Heart right ventricle (tissue), 16 donors: ENCODE results near the gene ARID2. TPM values are rescaled to one million over a fixed set of nuclear protein-coding genes. Genes with fewer than 3 reads are reported as not detected.

Source experiments
- ATAC-seq, 8 donors: fragments of 200-7000 bp; cut with Tn5 transposase; one replicate each; pipeline ENCODE4 v1.9.1; 2020; ENCODE audit warnings: mild to moderate bottlenecking in 8 of 8, moderate library complexity in 8 of 8, moderate number of reproducible peaks in 1 of 8
- DNase-seq, 2 donors: peaks; one replicate each; pipeline ENCODE4 v3.0.0-alpha.2; 2020
- H3K27ac ChIP-seq, 10 donors: fragments of 200-600 bp; sonication (generic) in 2 of 10; one replicate each; pipeline versions ENCODE4 v1.5.0 to v1.8.0; 2020 to 2022; ENCODE audit warnings: mild to moderate bottlenecking in 3 of 10
- H3K27me3 ChIP-seq, 7 donors: fragments of 200-600 bp; one replicate each; pipeline ENCODE4 v1.8.0; 2021 to 2022; ENCODE audit warnings: mild to moderate bottlenecking in 2 of 7
- H3K36me3 ChIP-seq, 9 donors: fragments of 200-600 bp; sonication (generic) in 1 of 9; one replicate each; pipeline versions ENCODE4 v1.5.0 to v1.8.0; 2020 to 2022; ENCODE audit warnings: mild to moderate bottlenecking in 2 of 9
- H3K4me1 ChIP-seq, 9 donors: fragments of 200-600 bp; sonication (generic) in 1 of 9; one replicate each; pipeline versions ENCODE4 v1.5.0 to v1.8.0; 2020 to 2022; ENCODE audit warnings: mild to moderate bottlenecking in 4 of 9
- H3K4me3 ChIP-seq, 10 donors: fragments of 200-600 bp; sonication (generic) in 2 of 10; one replicate each; pipeline versions ENCODE4 v1.5.0 to v1.8.0; 2020 to 2022; ENCODE audit warnings: mild to moderate bottlenecking in 7 of 10, moderate library complexity in 2 of 10
- H3K9me3 ChIP-seq, 11 donors: fragments of 200-600 bp in 10 of 11; sonication (generic) in 2 of 11; one replicate each; pipeline versions ENCODE4 v1.5.0 to v1.8.0; 2013 to 2022; ENCODE audit warnings: mild to moderate bottlenecking in 2 of 11, control low read depth in 1 of 11, moderate library complexity in 1 of 11
- CTCF ChIP-seq, 9 donors: fragments of 200-600 bp; sonication (generic) in 2 of 9; IDR thresholded peaks; one replicate each; pipeline versions ENCODE4 v1.5.0 to v1.8.0; 2021 to 2022; ENCODE audit warnings: antibody characterized with exemption in 9 of 9, mild to moderate bottlenecking in 5 of 9, moderate library complexity in 1 of 9
- WGBS, 2 donors: extraction: QIAGEN DNeasy Blood & Tissue Kit; methylation state at CpG; one replicate each; pipeline ENCODE4 v1.1.7; 2013; ENCODE audit warnings: inconsistent platforms in 1 of 2; 5-methylcytosine and 5-hydroxymethylcytosine counted together
- intact Hi-C, 10 donors: fragments of 100-400 bp; cut with DNase I; formaldehyde crosslinking; loops; one replicate each; pipeline versions ENCODE4 v1.11.1 to v1.14.2; 2022
- polyA plus RNA-seq, 2 donors: library from polyadenylated mRNA; stranded (reverse); fragments of 200-250 nt; gene quantifications; one replicate each; pipeline ENCODE4 v1.2.3, GENCODE V29; 2013
- total RNA-seq, 10 donors: library from RNA; stranded (reverse); fragmentation: NEBNext Ultra II Directional in 3 of 10; extraction: Animal tissue kit (Norgen Biotek cat#: 25700) in 3 of 10; gene quantifications; one replicate each; pipeline versions ENCODE4 v1.2.1 to v1.2.4, GENCODE V29; 2021 to 2023
- donor health status: Arrhythmogenic right ventricular cardiomyopathy.
- donor health status: ischemic (EF 13 %, LVEDD 7.1; RV severe dilation, severe dysfunction).
- donor health status: healthy with polysubstance abuse.
- donor health status: DM: no; HTN: yes; CAD: no.
- donor health status: DM: no; HTN: no; CAD: no.
- donor health status: ischemic (EF 25% LVEDD 6.9; RV normal size, moderate dysfunction).
- donor health status: ischemic (EF 25% LVEDD 5.7; RV mildly dilated, moderate dysfunction).
- donor health status: healthy.
- donor health status: DM: yes; HTN: yes; CAD: no.
- donor health status: Ischemic cardiomyopathy.
- donor health status: ischemic (EF 35%, LVEDD 5.7; RV mildly dilated, moderate dysfunction).
- donor health status: nonischemic (EF 11% LVEDD 7.7; RV severe dilation, severe dysfunction).
- donor health status: DM: yes; HTN: yes; CAD: no.
- donor health status: PGD.
- donor health status: ischemic (EF 29% LVEDD 5.4; RV normal size, mild dysfunction).
- donor health status: nonischemic (EF 23%, LVEDD 6.1; RV moderate dilation, normal function).

The ARID2 gene
- total and polyA plus RNA-seq, 12 donors, result 3.0 to 28.8 (median 18.6) TPM

- intact Hi-C loops, result no loop called here
- H3K27me3 ChIP-seq, result no peaks in the 10 kb centered on the region
Measured at GRCh38 chr12:45938566-45938965, 209.1 kb downstream of the ARID2 start.

GRCh38 chr12:45939759-45940158, 210.3 kb downstream of the ARID2 start:
- Histone ChIP-seq H3K9me3 (no peaks in the 10 kb centered on the region), H3K27me3 (no peaks in the 10 kb centered on the region), H3K27ac (no peak overlapping the region), H3K36me3 (peaks cover 0 to 87% (median 17%) of the 10 kb centered on the region in 9 donors), H3K4me3 (no peak overlapping the region), H3K4me1 (peaks cover 0 to 17% (median under 1%) of the 10 kb centered on the region in 9 donors)
- no peak for TF ChIP-seq CTCF (IDR thresholded peaks at IDR 0.05)
- ATAC-seq (no peak), DNase-seq (no peak)
- WGBS, 2 donors, result 97 to 99% methylated on average over 2 of the region's 2 CpGs
- intact Hi-C loops, result no loop called here

More at GRCh38 chr12:45938566-45938965, 209.1 kb downstream of the ARID2 start:
- Histone ChIP-seq H3K4me3 (no peak overlapping the region), H3K36me3 (peaks cover 0 to 87% (median 17%) of the 10 kb centered on the region in 9 donors), H3K27ac (no peak overlapping the region), H3K4me1 (peaks cover 0 to 18% (median 11%) of the 10 kb centered on the region in 9 donors), H3K9me3 (no peaks in the 10 kb centered on the region)
- ATAC-seq (no peak), DNase-seq (no peak)
- no peak for TF ChIP-seq CTCF (IDR thresholded peaks at IDR 0.05)
- 73 to 78% methylated on average over 2 of the region's 2 CpGs for WGBS, 2 donors

- Histone ChIP-seq H3K4me3 (no peak overlapping the region), H3K27me3 (no peaks in the 10 kb centered on the region), H3K9me3 (no peaks in the 10 kb centered on the region), H3K4me1 (peaks cover 0 to 11% (median 0%) of the 10 kb centered on the region in 9 donors), H3K36me3 (peaks cover 0 to 100% (median 30%) of the 10 kb centered on the region in 9 donors), H3K27ac (no peak overlapping the region)
- 90 to 100% methylated on average over 1 of the region's 1 CpG for WGBS, 2 donors
- no peak for DNase-seq
- no peak for TF ChIP-seq CTCF (IDR thresholded peaks at IDR 0.05)
- intact Hi-C loops, result no loop called here
- ATAC-seq, result no peak
Measured at GRCh38 chr12:45944771-45945170, 215.3 kb downstream of the ARID2 start.

GRCh38 chr12:45946435-45946834, 216.9 kb downstream of the ARID2 start:
- DNase-seq (no peak), ATAC-seq (no peak)
- H3K27ac ChIP-seq, result no peak overlapping the region
- H3K4me1 ChIP-seq, result peaks cover 0 to 11% (median 0%) of the 10 kb centered on the region in 9 donors
- 93 to 99% methylated on average over 1 of the region's 1 CpG for WGBS, 2 donors
- no peaks in the 10 kb centered on the region for H3K9me3 ChIP-seq
- peaks cover 0 to 100% (median 29%) of the 10 kb centered on the region in 9 donors for H3K36me3 ChIP-seq
- no peak overlapping the region for H3K4me3 ChIP-seq
- H3K27me3 ChIP-seq, result no peaks in the 10 kb centered on the region
- intact Hi-C loops, result loop anchor here in 1 of 10 donors (1.0 kb wide), 1 partner anchor 13 kb away; no protein-coding TSS in a partner anchor
- no peak for TF ChIP-seq CTCF (IDR thresholded peaks at IDR 0.05)
